ENCODE data around the gene MEX3B.
"Not testable (repeated sequence)": the region's sequence is repeated elsewhere in the genome, so short reads cannot be mapped to it uniquely, and the experiment has no call there.

Gene MEX3B

DNA sequence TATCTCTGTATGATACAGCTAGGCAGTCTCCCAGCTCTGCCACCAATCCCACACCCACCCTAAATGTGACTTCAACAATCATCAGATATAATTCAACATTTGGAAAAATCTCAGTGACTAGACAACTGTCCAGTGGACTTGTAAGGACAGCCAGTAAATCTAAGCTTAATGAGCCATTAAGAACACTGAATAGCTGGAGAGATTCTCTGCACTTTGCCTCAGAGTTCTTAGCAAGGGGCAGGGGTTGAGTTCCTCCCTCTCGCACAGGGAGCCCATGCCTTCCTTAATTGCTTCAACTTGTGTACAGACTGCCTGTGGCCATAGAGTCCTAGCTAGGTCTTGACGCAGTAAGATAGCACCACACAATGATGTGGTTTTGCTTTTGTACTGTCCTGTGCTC, 15.6 kb downstream of the MEX3B start:
- H3K4me3 ChIP-seq (ENCODE audit: low read length), result no peak overlapping the region
- no peak for DNase-seq (ENCODE audit: low read depth)
- no peak for TF ChIP-seq CTCF (IDR thresholded peaks at IDR 0.05; ENCODE audit: insufficient read depth, low read depth, low read length, missing control alignments)

DNA sequence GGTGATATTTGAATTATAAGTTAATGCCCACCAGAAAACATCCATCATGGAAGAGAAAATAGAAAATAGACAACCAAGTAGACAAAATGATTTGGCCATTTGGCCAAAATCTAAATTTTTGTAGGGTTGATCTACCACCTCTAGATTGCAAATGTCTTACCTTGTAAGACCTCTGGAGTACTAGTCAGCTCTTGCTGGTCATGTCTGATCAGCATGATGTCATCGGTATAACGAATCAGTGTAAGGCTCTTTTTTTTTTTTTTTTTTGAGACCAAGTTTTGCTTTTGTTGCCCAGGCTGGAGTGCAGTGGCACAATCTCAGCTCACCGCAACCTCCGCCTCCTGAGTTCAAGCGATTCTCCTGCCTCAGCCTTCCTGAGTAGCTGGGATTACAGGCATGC, 17.7 kb downstream of the MEX3B start:
- DNase-seq (ENCODE audit: low read depth); H3K4me3 ChIP-seq (ENCODE audit: low read length): not testable (repeated sequence)

GRCh38 chr15:82021992-82022391, 23.8 kb downstream of the MEX3B start:
- DNase-seq (ENCODE audit: low read depth), result peak; percentile 85

GRCh38 chr15:82020625-82021394, 25.0 kb downstream of the MEX3B start:
- TF ChIP-seq CTCF (IDR thresholded peaks at IDR 0.05; ENCODE audit: insufficient read depth, low read depth, low read length, missing control alignments), result no peak
- peak; percentile 50 for DNase-seq (ENCODE audit: low read depth)
- no peak overlapping the region for H3K4me3 ChIP-seq (ENCODE audit: low read length)

More at GRCh38 chr15:82021992-82022391, 23.8 kb downstream of the MEX3B start:
- H3K4me3 ChIP-seq (ENCODE audit: low read length), result no peak overlapping the region
- no peak for TF ChIP-seq CTCF (IDR thresholded peaks at IDR 0.05; ENCODE audit: insufficient read depth, low read depth, low read length, missing control alignments)

GRCh38 chr15:82018201-82018600, 27.6 kb downstream of the MEX3B start:
- no peak for DNase-seq (ENCODE audit: low read depth)
- H3K4me3 ChIP-seq (ENCODE audit: low read length), result no peak overlapping the region
- TF ChIP-seq CTCF (IDR thresholded peaks at IDR 0.05; ENCODE audit: insufficient read depth, low read depth, low read length, missing control alignments), result no peak

DNA sequence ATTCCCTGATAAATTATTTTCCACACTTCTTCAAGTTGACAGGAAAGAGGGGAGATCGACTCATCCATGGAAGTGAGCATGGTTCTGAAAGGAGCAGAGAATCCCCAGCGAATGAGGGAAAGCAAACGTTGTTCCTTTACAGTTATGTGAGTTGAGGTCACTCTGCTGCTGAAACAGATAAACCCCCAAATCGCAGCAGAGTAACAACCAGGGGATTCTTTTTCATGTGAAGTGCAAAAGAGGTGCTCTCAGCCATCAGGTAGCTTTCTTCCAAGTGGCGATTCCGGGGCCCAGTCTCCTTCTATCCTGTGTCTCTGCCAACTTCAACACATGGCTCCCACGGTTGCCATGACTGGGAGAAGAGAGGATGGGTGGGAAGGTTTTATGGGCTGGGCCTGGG, 28.2 kb downstream of the MEX3B start:
- no peak for DNase-seq (ENCODE audit: low read depth)
- no peak overlapping the region for H3K4me3 ChIP-seq (ENCODE audit: low read length)
- TF ChIP-seq CTCF (IDR thresholded peaks at IDR 0.05; ENCODE audit: insufficient read depth, low read depth, low read length, missing control alignments), result no peak

- no peak for DNase-seq (ENCODE audit: low read depth)
- no peak overlapping the region for H3K4me3 ChIP-seq (ENCODE audit: low read length)
- no peak for TF ChIP-seq CTCF (IDR thresholded peaks at IDR 0.05; ENCODE audit: insufficient read depth, low read depth, low read length, missing control alignments)
Observed at GRCh38 chr15:82014989-82015388, 30.8 kb downstream of the MEX3B start.

Measured in epithelial cell of esophagus (primary cell).